GM10248 (cell line): ENCODE measurements around the gene HOXA2.

Source experiments
- CTCF ChIA-PET: fragments of 300-600 bp; sonication (Branson Sonifier 250); formaldehyde crosslinking; extraction: SDS; loops from one replicate; lab custom pipeline; 2021; ENCODE audit warnings: antibody characterized with exemption; lab: Yijun Ruan, JAX
- POLR2A ChIA-PET: fragments of 350-650 bp; sonication (Branson Sonifier 250); formaldehyde crosslinking; extraction: SDS; loops from one replicate; lab custom pipeline; 2020; ENCODE audit warnings: antibody characterized with exemption; lab: Yijun Ruan, JAX
- DNase-seq: peaks from one replicate; pipeline ENCODE4 v3.0.0; 2012; ENCODE audit errors: extremely low spot score
- CTCF ChIP-seq: IDR thresholded peaks from 2 replicates; pipeline ENCODE4 v1.5.1; 2012; ENCODE audit warnings: mild to moderate bottlenecking, low read depth; ENCODE audit errors: extremely low read depth, missing control alignments, control extremely low read depth

Gene HOXA2

GRCh38 chr7:27102581-27103442 is at the start of gene HOXA2:
TSS of gene HOXA2 (minus strand) at chr7:27102683. CDS start at chr7:27102500, 183 bp downstream.
- TF ChIP-seq CTCF, result no peak
- POLR2A ChIA-PET, result no interaction called here
- no peak for DNase-seq
- CTCF ChIA-PET, result no interaction called here

GRCh38 chr7:27151341-27151930 is 49.0 kb upstream of the HOXA2 start:
- POLR2A ChIA-PET, result no interaction called here
- TF ChIP-seq CTCF, result peak; percentile 5
- no peak for DNase-seq
- CTCF ChIA-PET, result interaction anchor here (0.9 to 5.8 kb wide), 11 partner anchors 8 to 1255 kb away, joined by 3 to 59 read pairs (median 4); no protein-coding TSS in a partner anchor

GRCh38 chr7:27150568-27151340 is 48.3 kb upstream of the HOXA2 start:
- peak; percentile 93 for TF ChIP-seq CTCF
- ChIA-PET POLR2A (no interaction called here), CTCF (interaction anchor here (0.7 to 5.8 kb wide), 18 partner anchors 9 to 1256 kb away, joined by 3 to 59 read pairs (median 4); partner anchors contain the start of gene HOXA4)
- peak; percentile 87 for DNase-seq

- DNase-seq, result no peak
- CTCF ChIA-PET, result interaction anchor here (0.7 to 5.8 kb wide), 20 partner anchors 9 to 1255 kb away, joined by 3 to 59 read pairs (median 4); partner anchors contain the start of gene HOXA4
- no peak for TF ChIP-seq CTCF
- POLR2A ChIA-PET, result no interaction called here
Observed at GRCh38 chr7:27149842-27150567, 47.5 kb upstream of the HOXA2 start.

- TF ChIP-seq CTCF, result no peak
- POLR2A ChIA-PET, result no interaction called here
- no peak for DNase-seq
- CTCF ChIA-PET, result interaction anchor here (0.9 to 5.8 kb wide), 13 partner anchors 10 to 1254 kb away, joined by 3 to 59 read pairs (median 6); no protein-coding TSS in a partner anchor
Observed at GRCh38 chr7:27148756-27149641, 46.5 kb upstream of the HOXA2 start.
